GM19468 (cell line): ENCODE results near the gene NCOA6.
"Not testable (repeated sequence)": the region's sequence is repeated elsewhere in the genome, so short reads cannot be mapped to it uniquely, and the experiment has no call there.

Experiments used
- ATAC-seq: cut with Tn5 transposase; IDR thresholded peaks from one replicate; pipeline ENCODE4 v1.9.1; 2021; ENCODE audit warnings: mild to moderate bottlenecking, moderate library complexity, moderate number of reproducible peaks; ENCODE audit not compliant: unreplicated experiment; ENCODE audit errors: extremely low read depth

The NCOA6 gene

DNA sequence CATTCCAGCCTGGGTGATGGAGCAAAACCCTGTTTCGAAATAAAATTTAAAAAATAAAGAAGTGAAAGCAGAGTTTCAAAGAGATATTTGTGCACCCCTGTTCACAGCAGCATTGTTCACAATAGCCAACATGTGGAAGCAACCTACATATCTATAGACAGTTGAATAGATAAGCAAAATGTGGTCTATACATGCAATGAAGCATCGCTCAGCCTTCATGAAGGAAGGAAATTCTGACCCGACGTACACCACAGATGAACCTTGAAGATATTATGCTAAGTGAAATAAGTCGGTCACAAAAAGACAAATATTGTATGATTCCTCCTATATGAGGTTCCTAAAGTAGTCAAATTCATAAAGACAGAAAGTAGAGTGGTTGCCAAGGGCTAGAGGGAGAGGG is 6.5 kb upstream of the NCOA6 start:
- ATAC-seq: no peak

DNA sequence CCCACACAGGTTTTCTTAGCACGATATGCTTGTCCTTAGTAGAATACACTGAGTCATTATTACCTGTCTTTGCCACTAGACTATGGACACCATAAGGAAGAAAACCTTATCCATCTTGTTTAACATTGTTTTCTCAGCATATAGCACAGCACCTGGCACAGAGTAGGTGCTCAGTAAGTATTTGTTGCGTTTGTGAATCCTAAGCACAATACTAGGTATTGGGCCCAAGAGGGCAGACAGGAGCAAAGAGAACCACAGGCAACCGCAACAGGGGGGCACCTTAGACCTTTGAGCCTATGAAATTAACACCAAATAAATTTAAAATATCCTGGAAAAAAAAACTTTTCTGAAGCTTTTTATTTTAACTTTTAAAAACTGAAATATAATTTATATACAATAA is 3.7 kb upstream of the NCOA6 start:
- ATAC-seq: no peak

DNA sequence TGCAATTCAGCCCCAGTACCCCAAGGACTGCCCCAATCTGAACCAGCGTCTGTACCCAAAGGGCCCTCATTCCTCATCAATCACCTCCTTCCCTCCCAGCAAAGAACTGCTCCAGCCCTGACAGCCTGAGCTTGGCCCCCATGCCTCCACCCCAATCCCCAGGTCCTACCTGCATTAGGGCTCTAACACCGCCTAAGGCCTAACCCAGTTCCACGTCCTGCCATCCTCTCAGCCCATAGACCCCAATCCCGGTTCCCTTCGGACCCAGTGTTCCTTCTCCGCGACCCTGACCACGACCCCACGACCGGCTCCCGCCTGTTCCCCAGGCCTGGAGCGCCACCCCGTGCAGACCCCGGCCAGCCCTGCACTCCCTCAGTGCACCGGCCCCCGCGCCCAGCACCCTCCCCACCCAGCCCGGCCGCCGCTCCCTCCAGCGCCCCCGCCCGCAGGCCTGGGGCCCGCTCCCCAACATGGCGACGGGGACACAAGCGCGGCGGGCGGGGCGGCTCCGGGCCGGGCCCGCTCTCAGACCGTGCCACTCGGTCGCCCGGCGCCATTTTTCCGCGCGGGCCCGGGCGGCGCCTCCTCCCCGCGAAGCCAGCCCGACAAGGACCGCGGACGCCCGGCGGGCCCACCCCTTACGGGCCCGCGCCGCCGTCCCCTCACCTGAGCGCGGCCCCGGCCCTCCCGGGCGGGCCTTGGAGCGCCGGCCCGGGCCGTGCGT is 483 bp downstream of the NCOA6 start:
- no peak for ATAC-seq

DNA sequence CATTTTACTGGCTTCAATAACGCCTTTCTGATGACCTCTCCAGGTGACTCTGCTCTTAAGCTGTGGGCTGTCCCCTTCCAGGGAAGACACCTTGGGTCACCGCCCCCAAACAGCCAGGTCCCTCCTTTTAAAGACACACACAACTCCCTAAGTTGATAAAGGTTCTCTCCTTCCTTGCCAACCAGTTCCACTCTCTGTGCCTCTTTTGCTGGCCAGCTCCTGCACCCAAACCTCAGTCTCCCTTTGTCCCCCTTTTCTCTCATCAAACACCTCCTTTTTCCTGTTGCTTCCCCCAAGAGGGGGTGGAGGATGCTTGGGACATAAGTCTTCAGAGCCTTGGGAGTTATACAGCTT is 1.0 kb downstream of the NCOA6 start:
- ATAC-seq: no peak

DNA sequence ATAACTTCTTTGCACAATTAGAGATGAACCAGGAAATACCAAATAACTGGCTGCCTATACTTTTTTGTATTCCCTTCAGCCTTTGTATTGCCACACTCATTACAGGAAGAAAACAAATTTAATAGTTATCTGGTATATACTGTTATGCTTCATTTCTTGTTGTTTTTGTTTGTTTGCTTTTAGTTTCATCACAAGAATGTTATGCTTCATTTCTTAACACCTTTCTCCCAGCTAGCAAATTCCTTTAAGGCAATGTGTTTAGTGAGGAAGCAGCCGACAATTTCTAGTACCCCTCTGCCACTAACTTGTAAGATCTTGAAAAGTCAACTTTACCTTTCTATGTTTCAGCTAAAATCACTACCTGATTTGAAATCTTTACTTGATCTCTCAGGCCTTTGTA is 1.4 kb downstream of the NCOA6 start:
- ATAC-seq: no peak

DNA sequence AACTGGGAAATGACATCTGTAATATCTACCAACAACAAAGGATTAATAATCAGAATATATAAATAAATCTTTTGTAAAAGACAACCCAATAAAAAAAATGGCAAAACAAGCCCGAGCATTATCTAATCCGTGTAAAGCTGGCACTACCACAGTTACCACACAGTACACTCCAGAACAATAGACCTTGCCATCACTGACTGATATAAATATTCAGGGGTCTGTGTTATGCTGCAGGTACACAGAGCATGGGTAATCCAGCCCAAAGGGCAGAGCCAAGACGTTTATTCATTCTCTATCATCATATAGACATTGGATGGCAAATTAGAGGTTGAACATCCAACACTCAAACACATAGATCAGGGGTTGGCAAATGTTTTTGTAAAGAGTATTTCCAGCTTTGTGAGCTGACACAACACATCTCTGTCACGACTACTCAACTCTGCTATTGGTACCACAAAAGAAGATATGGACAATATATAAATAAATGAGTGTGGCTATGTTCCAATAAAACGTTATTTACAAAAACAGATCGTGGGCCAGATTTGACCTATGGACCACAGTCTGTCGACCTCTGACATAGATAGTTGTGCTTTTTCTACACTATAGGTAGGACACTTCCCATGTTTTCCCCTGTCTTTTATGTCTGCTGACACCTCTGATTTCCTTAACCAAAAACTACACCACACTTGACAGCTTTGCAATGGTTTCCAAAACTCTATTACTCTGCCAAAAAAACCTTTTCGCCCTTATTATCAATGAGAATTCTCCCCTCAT is 4.5 kb downstream of the NCOA6 start:
- ATAC-seq: no peak

DNA sequence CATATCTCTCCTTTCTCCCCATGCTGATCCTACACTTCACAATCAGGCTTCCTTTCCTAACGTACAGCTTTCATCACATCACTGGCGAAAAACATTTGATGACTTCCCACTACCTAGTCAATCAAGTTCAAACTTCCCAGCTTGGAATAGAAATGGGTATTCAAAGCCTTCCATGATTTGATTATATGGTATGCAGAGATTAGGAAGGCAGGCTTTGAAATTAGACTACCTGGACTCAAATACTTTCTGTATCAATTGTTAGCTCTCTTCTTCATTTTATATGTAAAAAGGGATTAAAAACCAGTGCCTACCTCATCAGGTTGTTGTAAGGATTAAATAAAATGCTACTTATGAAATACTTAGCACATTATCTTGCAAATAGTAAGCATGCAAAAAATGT is 7.7 kb downstream of the NCOA6 start:
- ATAC-seq: no peak

DNA sequence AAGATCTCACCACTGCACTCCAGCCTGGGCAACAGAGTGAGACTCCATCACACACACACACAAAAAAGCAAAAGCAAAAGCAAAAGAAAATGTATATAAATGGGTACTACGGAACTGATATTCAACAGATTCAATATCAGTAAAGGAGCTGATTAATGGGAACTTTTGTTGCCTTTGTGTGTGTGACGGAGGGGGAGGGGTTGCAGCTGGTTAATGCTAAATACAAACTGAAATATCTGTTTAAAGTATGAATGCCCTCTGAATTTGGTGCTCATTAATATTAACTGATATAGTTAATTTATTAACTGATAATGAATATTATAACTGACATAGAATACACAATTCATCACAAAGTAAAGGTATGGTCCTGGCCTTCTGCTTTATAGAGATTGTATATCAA is 8.4 kb downstream of the NCOA6 start:
- no peak for ATAC-seq

DNA sequence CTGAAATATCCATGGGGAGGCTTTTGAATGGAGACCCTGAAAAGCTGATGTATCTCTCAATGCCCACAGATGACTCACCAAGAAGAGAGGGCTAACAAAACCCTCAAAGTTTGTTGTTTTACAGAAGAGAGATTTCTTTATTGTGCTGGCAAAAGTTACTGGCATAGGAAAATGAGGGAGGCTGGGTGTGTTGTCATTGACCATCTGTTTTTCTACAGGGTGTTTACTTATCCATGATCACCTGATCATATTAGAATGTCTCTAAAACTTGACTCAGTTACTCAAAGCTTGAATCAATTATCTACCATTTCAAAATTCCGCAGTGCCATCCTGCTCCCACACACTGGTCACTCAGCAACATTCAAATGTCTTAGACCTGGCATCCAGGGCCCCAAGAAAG is 9.8 kb downstream of the NCOA6 start:
- ATAC-seq: no peak

DNA sequence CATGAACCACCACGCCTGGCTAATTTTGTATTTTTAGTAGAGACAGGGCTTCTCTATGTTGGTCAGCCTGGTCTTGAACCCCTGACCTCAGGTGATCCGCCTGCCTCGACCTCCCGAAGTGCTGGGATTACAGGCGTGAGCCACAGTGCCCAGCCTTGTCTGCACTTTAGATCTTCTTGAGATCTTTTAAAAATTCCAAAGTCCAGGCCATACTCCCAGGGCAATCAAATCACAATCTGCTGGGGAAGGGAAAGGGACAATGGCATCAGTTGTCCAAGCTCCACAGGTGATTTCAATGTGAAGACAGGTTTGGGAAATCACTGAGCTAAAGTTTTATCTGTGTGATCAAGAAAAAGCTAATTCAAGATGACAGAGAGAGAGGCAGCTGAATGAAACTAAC is 16.9 kb downstream of the NCOA6 start:
- no peak for ATAC-seq

DNA sequence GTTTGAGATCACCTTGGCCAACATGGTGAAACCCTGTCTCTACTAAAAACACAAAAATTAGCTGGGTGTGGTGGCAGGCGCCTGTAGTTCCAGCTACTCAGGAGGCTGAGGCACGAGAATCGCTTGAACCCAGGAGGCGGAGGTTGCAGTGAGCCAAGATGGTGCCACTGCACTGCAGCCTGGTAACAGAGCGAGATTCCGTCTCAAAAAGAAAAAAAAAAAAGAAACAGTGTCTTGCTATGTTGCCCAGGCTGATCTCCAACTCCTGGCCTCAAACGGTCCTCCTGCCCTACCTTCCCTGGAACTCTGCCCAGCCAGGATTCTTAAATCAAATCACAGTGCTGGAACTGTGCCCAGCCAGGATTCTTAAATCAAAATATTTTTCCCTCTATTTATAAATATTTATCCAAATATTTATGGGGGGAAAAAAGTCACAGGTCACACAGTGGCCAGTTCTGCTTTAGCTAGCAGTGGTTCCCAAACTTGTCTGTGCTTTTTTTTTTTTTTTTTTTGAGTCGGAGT is 17.4 kb downstream of the NCOA6 start:
- not testable (repeated sequence) for ATAC-seq

DNA sequence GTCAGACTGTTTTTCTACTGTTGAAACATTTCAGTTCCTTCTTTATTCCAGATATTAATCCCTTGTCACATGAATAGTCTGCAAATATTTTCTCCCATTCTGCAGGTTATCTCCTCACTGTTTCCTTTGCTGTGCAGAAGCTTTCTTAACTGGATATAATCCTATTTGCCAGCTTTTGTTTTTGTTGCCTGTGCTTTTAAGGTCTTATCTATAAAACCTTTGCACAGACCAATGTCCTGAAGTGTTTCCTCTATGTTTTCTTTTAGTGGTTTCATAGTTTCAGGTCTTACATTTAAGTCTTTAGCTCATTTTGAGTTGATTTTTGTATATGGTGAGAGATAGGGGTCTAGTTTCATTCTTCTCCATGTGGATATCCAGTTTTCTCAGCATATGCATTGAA is 19.2 kb downstream of the NCOA6 start:
- ATAC-seq: no peak

DNA sequence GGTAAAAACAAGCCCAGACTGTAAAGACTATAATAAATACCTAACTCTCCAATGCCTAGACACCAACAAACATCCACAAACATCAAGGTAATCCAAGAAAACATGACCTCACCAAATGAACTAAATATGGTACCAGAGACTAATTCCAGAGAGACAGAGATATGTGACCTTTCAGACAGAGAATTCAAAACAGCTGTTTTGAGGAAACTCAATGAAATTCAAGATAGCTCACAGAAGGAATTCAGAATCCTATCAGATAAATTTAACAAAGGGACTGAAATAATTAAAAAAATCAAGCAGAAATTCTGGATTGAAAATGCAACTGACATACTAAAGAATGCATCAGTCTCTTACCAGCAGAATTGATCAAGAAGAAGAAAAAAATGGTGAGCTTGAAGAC is 26.6 kb downstream of the NCOA6 start:
- no peak for ATAC-seq

DNA sequence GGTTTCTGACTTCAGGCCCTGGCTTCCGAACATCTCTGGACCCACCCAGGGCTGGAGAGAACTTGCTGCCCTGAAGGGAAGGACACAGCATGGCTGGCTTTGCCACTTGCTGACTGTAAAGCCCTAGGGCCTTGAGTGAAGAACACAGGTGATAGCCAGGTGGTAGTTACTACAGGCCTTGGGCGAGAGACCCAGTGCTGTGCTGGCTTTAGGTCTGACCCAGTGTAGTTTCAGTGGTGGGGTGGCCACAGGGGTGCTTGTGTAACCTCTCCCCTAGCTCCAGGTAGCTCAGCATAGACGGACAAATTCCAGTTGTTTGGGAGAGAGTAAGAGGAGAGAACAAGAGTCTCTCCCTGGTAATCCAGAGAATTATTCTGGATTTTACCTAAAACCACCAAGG is 27.1 kb downstream of the NCOA6 start:
- ATAC-seq: no peak

DNA sequence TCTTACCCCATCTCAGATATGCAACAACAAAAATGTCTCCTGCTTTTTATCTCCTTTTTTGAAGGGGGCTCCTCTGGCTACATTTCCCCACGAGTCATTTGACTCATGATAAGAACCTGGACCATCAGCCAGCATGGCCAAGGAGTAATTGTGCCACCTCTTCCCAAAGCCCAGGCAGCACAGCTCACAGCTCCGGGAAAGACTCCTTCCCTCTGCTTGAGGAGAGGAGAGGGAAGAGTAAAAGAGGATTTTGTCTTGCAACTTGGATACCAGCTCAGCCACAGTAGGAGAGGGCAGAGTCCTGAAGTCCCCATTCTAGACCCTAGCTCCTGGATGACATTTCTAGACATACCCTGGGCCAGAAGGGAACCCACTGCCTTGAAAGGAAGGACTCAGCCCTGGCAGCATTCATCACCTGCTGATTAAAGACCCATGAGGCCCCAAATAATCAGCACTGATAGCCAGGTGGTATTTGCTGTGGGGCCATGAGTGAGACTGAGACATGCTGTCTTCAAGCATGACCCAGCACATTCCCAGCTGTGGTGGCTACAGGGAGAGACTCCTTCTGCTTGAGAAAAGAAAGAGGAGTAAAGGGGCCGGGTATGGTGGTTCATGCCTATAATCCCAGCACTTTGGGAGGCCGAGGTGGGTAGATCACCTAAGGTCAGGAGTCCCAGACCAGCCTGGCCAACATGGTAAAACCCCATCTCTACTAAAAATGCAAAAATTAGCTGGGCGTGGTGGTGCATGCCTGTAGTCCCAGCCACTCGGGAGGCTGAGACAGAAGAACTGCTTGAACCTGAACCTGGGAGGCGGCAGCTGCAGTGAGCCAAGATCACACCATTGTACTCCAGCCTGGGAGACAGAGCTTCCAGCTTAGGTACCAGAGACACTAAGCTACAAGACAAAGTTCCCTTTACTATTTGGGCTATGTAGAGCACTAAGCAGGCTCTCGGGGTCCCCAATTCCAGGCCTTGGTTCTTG is 28.1 kb downstream of the NCOA6 start:
- no peak for ATAC-seq

DNA sequence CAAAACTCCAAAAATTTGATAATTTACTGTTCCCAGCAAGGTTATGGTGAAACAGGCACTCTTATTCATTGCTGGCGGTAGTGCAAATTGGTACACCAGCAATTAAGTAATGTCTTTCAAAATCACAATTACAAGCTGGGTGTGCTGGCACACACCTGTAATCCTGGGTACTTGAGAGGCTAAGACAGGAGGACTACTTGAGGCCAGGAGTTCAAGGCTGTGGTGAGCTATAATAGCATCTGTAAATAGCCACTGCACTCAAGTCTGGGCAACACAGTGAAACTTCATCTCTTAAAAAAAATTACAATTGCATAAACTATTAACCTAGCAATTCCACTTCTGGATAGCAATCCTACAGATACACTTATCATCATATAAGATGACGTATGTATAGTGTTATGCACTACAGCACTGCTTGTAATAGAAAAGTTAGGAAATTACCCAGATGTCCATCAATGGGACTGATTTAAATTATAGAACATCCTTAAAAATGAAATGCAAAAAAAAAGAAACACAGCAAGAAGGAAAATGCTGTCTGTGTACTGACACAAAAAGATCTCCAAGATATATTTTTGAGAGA is 31.4 kb downstream of the NCOA6 start:
- ATAC-seq: no peak

DNA sequence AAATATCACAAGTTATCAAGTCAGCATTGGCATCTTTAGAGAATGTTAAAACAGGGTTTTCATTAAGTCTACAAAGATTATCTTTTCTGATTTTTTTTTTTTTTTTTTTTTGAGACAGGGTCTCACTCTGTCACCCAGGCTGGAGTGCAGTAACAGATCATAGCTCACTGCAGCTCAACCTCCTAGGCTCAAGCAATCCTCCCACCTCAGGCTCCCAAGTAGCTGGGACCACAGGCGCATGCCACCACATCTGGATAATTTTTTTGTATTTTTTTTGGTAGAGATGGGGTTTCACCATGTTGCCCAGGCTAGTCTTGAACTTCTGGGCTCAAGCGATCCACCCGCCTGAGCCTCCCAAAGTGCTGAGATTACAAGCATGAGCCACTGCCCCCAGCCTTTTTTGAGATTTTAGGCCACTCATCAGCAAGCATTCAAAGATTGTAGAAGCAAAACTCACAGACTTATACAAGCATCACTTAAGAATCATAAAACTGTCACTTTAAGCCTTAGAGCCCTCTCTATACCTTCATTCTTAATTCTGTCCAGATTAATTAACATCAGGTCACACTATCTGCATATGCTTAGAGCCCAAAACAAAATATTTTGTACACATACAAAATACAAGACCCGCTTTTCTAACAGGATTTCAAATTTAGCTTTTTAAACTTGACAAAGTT is 32.6 kb downstream of the NCOA6 start:
- ATAC-seq: no peak

DNA sequence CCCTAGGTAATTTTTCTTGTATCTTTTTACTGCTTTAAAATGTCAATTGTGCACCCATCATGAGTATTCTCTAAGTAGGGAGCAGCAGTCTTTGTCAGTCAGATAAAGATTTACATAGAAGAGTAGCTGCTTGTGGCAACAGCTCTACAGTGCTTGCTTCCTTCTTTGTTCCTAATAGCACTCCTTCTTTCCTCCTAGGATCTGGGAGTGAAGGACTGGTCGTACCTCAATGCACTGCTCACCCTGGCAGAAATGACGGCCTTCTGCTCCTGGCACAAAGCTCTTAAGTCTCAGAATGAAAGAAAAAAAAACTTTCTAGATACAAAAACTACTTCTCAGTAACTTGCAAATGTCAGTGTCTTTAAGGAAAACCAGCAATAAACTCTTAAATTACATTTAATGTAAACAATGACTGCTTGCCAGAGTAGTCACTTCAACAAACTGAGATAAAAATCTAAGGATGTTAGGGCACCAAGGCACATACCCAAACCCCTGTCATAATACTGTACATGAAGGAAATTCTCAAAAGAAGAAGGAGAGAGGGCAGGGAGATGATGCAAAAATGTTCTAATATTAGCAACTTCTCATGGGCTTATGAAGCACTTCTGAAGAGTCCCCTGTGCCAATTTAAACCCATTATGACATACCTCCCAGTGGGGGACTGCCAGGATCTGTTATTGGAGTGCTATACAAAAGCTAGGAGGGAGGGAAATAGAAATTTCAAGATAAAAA is 34.0 kb downstream of the NCOA6 start:
- ATAC-seq: no peak

DNA sequence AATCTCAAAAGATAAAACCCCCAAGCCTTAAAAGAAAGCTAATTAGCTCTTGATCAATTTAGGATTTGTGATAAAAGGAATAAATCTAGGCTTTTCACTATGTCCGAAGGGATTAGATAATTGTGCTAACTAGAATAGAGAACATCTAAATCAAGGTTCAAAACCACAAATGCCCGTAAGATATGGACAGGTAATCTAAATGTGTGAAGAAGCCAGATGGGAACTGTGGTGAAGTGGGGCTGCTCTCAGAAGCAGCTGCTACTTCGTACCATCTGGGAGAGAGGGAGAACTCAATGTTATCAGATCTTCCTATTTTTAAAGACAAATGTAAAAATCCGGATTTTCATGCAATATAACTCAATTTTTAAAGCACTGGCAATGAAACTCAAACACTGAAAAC is 44.2 kb downstream of the NCOA6 start:
- ATAC-seq: no peak
